HepG2 (cell line): ENCODE measurements around the gene PTPN13.

Experiments
- FOXK2 ChIP-seq: fragments of 450-650 bp; IDR thresholded peaks from 2 replicates; pipeline ENCODE4 v1.6.1; 2016
- NCOA5 ChIP-seq: sonication (generic); formaldehyde crosslinking; IDR thresholded peaks from 2 replicates; pipeline ENCODE4 v1.4.0; 2020; ENCODE audit warnings: missing genetic modification reagents
- ZNF253 ChIP-seq: sonication (generic); formaldehyde crosslinking; IDR thresholded peaks from 2 replicates; pipeline ENCODE4 v1.8.0; 2022; ENCODE audit warnings: mild to moderate bottlenecking, missing genetic modification reagents, borderline replicate concordance
- ZNF383 ChIP-seq: sonication (generic); formaldehyde crosslinking; IDR thresholded peaks from 2 replicates; pipeline ENCODE4 v1.4.0; 2020; ENCODE audit warnings: missing genetic modification reagents, mild to moderate bottlenecking, borderline replicate concordance
- TF ChIP-seq, protein P1 (sequence below): sonication (generic); formaldehyde crosslinking; IDR thresholded peaks from 2 replicates; pipeline ENCODE4 v1.4.0; 2020; ENCODE audit warnings: missing genetic modification reagents
- TF ChIP-seq, protein P2 (sequence below): sonication (generic); formaldehyde crosslinking; IDR thresholded peaks from 2 replicates; pipeline ENCODE4 v1.5.0; 2020; ENCODE audit warnings: mild to moderate bottlenecking, low read depth, missing genetic modification reagents, borderline replicate concordance

DNA sequence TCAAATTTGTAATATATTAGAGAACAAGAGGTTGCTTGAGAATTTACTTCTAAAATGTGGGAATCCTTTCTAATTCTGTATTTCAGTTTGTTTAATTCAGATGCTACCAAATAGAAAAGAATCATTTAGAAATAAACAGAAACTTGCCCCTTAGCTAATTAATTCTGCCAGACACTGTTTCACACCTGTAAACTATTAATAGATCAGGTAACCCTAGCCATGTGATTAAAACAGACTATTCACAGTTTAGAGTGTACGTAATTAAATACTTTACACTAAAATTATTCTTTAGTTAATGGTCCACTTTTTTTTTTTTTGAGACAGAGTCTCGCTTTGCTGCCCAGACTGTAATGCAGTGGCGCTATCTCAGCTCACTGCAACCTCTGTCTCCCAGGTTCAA lies 124.0 kb downstream of the PTPN13 start:
- TF ChIP-seq NCOA5 (CRISPR knock-in tag) (no peak), FOXK2 (no peak), ZNF253 (CRISPR knock-in tag) (no peak), ZNF383 (CRISPR knock-in tag) (no peak)
- TF ChIP-seq, protein P1, sequence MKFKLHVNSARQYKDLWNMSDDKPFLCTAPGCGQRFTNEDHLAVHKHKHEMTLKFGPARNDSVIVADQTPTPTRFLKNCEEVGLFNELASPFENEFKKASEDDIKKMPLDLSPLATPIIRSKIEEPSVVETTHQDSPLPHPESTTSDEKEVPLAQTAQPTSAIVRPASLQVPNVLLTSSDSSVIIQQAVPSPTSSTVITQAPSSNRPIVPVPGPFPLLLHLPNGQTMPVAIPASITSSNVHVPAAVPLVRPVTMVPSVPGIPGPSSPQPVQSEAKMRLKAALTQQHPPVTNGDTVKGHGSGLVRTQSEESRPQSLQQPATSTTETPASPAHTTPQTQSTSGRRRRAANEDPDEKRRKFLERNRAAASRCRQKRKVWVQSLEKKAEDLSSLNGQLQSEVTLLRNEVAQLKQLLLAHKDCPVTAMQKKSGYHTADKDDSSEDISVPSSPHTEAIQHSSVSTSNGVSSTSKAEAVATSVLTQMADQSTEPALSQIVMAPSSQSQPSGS (CRISPR knock-in tag) = no peak
- TF ChIP-seq, protein P2, sequence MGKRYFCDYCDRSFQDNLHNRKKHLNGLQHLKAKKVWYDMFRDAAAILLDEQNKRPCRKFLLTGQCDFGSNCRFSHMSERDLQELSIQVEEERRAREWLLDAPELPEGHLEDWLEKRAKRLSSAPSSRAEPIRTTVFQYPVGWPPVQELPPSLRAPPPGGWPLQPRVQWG (CRISPR knock-in tag) = no peak
